Hepatocyte (in vitro differentiated cells): Measurements from ENCODE around the gene GID8.

Source experiments
- CTCF ChIP-seq: fragments of 200-600 bp; sonication (generic); IDR thresholded peaks from 2 replicates; pipeline ENCODE4 v1.5.1; 2016; ENCODE audit warnings: antibody characterized with exemption, mild to moderate bottlenecking; ENCODE audit not compliant: poor library complexity
- EZH2phosphoT487 ChIP-seq: fragments of 200-600 bp; sonication (generic); IDR thresholded peaks from one replicate; pipeline ENCODE4 v1.6.1; 2018; ENCODE audit warnings: antibody characterized with exemption, mild to moderate bottlenecking, low read depth, moderate library complexity; ENCODE audit not compliant: unreplicated experiment, severe bottlenecking

- TF ChIP-seq CTCF: no peak
- no peak for TF ChIP-seq EZH2phosphoT487
These were observed 21.1 kb upstream of the GID8 start for GRCh38 chr20:62916703-62917476.
